GM21367 (cell line): ENCODE results near the gene ROPN1L.
A peak's percentile ranks its signal among the peaks of the same experiment; 100 is the strongest.
"Not testable (repeated sequence)": the region's sequence is repeated elsewhere in the genome, so short reads cannot be mapped to it uniquely, and the experiment has no call there.

Source experiments
- ATAC-seq: cut with Tn5 transposase; IDR thresholded peaks from one replicate; pipeline ENCODE4 v1.9.1; 2021; ENCODE audit not compliant: unreplicated experiment

Gene ROPN1L

GRCh38 chr5:10441083-10441991 lies at the start of gene ROPN1L:
Gene ROPN1L, plus strand, starts transcription at chr5:10441879. Its CDS starts 289 bp downstream, at chr5:10442168.
- peak; percentile 95 for ATAC-seq

GRCh38 chr5:10392567-10393328 lies 48.9 kb upstream of the ROPN1L start:
- not testable (repeated sequence) for ATAC-seq

GRCh38 chr5:10393491-10393890 lies 48.2 kb upstream of the ROPN1L start:
- no peak for ATAC-seq

GRCh38 chr5:10396552-10396951 lies 45.1 kb upstream of the ROPN1L start:
- no peak for ATAC-seq

- ATAC-seq: no peak
Measured at GRCh38 chr5:10399839-10400238, 41.8 kb upstream of the ROPN1L start.

- no peak for ATAC-seq
Measured at GRCh38 chr5:10400411-10400810, 41.3 kb upstream of the ROPN1L start.

- no peak for ATAC-seq
Measured at GRCh38 chr5:10400831-10401230, 40.8 kb upstream of the ROPN1L start.

- ATAC-seq: peak; percentile 82
Measured at GRCh38 chr5:10401498-10401897, 40.2 kb upstream of the ROPN1L start.

GRCh38 chr5:10403829-10404228 lies 37.9 kb upstream of the ROPN1L start:
- no peak for ATAC-seq

GRCh38 chr5:10406651-10407050 lies 35.0 kb upstream of the ROPN1L start:
- no peak for ATAC-seq

GRCh38 chr5:10409504-10409903 lies 32.2 kb upstream of the ROPN1L start:
- ATAC-seq: no peak

GRCh38 chr5:10410662-10411061 lies 31.0 kb upstream of the ROPN1L start:
- ATAC-seq: no peak

GRCh38 chr5:10411336-10411735 lies 30.3 kb upstream of the ROPN1L start:
- ATAC-seq: no peak

- ATAC-seq: no peak
Measured at GRCh38 chr5:10416868-10417267, 24.8 kb upstream of the ROPN1L start.

GRCh38 chr5:10418654-10419345 lies 22.9 kb upstream of the ROPN1L start:
- peak; percentile 66 for ATAC-seq

GRCh38 chr5:10420468-10420867 lies 21.2 kb upstream of the ROPN1L start:
- ATAC-seq: no peak

- no peak for ATAC-seq
Measured at GRCh38 chr5:10420932-10421331, 20.7 kb upstream of the ROPN1L start.

- ATAC-seq: no peak
Measured at GRCh38 chr5:10421896-10422691, 19.6 kb upstream of the ROPN1L start.

- no peak for ATAC-seq
Measured at GRCh38 chr5:10423022-10423421, 18.7 kb upstream of the ROPN1L start.

- no peak for ATAC-seq
Measured at GRCh38 chr5:10424124-10424731, 17.5 kb upstream of the ROPN1L start.
